Measurements from ENCODE around the gene IRX5.

Gene IRX5

DNA sequence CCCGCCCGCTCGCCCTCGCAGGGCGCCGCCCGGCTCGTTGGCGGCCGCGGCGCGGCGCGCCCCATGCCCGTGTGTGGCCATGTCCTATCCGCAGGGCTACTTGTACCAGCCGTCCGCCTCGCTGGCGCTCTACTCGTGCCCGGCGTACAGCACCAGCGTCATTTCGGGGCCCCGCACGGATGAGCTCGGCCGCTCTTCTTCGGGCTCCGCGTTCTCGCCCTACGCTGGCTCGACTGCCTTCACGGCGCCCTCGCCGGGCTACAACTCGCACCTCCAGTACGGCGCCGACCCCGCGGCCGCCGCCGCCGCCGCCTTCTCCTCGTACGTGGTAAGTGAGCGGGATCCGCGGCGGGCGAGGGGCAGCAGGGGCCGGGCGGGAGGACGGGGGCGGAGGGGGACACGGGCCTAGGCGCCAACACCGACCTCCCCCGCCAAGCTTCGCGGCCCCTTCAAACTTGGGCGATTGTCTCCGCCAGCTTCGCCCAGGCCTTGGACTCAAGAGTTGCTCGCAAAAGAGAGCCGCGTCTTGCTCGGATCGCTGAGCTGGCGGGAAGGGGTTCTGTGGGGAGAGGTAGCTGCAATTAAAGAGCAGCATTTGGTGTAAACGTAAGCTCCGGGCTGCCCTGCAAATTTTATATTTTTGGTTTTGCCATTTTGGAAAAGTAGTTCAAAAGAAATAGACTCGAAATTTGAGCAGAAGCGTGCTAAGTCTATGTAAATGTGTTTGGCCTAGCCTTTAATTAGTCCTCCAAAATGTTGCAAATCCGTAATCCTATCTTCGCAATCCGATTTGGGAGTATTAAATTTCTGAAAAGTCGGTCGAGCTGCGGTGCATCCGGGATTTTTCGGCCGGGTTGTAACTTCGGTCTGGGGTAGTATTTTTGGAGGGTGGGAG, 702 bp downstream of the IRX5 start:
- no peak for DNase-seq

DNA sequence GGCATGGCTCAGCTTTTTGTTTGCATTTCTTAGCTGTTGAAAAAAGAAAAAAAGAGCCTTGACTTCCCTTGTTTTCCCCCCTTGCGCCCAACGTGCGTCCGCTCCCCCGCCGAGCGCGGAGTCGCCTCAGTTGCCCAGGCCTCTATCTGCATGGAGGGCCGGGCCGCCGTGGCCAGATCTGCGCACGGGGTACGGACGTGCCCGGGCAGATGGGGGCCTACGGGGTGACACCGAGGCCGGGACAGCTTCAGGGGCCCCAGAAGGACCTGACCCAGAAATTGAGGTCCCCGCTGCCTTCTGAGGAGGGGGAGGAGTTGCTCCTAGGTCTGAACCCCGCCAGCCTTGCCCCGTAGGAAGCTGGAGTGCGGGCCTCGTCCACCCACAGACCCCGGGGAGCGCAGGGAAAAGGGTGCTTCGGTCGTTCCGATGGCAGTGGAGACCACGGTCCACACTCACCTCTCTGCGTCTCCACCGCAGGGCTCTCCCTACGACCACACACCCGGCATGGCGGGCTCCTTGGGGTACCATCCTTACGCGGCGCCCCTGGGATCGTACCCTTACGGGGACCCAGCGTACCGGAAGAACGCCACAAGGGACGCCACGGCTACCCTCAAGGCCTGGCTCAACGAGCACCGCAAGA, 1.5 kb downstream of the IRX5 start:
- DNase-seq = no peak

DNA sequence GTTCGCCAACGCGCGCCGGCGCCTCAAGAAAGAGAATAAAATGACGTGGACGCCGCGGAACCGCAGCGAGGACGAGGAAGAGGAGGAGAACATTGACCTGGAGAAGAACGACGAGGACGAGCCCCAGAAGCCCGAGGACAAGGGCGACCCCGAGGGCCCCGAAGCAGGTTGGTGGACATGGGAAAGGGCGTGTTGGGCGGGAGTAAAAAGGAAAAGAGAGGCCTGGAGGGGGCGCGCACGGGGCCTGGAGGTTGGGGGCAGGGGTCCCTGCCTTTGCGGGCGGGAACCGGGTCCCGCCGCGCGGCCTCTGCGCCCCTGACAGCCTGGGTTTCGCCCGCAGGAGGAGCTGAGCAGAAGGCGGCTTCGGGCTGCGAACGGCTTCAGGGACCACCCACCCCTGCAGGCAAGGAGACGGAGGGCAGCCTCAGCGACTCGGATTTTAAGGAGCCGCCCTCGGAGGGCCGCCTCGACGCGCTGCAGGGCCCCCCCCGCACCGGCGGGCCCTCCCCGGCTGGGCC, 2.1 kb downstream of the IRX5 start:
- DNase-seq = no peak

- no peak for DNase-seq
Measured at GRCh38 chr16:54933281-54934011, 2.8 kb downstream of the IRX5 start.

DNA sequence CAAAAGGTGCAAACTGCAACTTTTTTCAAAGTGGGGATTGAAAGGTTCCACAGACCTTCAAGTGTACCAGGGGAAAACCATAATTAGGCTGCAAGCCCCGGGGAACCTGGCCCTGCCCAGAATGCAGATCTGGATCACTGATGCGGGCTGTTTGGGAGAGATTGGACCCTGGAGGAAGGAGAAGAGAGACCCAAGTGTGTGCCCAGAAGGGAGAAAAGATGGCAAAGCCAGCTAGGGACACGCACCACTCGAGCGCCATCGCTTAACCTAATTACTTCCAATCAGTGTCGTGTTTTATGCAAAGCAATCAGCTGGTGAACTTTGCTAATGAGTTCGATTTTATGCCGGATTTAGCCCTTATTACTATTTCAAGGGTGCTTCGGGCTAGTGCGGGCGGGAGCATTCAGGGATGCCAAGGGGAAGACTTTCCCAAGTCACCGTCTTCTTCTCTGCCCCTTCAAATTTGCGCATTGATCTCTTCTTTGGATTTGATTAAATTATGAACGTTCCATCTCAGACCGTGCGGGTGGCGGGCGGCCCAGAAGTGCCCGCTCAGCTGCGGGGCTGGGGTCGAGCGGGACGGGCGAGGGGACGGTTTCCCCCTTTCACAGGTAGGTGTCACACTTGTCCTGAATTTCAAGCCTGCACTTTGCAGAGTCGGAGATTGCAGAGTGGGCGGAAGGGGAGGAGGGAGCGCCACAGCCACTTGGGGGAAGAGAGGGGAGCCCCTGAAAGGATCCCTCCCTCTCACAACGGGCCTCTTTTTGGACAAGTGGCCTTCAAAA, 4.0 kb downstream of the IRX5 start:
- DNase-seq = no peak

- no peak for DNase-seq
Measured at GRCh38 chr16:54935266-54935968, 4.8 kb downstream of the IRX5 start.

DNA sequence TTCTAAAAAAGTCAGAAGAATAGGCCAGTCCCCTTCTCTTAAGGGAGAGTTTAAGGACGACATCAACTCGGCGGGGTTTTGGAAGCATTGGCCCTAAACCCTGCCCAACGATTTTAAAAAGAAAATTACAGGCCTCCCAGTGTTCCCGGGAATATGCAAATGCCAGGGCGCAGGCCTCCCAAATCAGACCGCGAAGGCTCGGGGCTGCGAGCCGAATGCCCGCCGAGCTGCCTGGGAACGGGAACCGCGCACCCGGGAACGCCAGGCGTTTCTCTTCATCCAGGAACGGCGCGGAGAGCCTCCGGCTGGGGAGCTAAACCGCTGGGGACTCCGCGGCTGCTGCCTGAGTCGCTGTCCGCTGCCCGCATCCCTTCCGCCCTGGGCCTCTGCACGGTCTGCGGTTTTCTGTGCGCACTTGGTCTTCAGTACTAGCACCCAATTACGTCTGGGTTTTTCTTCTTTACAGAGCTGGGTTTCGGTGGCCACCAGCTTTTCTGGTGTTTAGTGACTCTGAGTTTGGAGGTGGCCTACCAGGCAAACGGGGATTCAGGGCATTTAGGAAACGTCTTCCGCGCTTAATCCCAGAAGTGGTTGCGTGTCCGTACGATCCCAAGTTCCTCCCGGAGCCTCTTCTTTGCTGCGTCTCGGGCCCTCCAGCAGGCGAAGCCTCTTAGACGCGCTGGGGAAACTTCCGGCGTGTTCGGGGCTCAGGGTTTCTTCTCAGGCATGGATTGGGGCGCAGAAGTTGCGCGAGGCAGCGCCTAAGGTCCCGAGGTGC, 5.7 kb downstream of the IRX5 start:
- no peak for DNase-seq

GRCh38 chr16:54936979-54937670, 6.5 kb downstream of the IRX5 start:
- no peak for DNase-seq

DNA sequence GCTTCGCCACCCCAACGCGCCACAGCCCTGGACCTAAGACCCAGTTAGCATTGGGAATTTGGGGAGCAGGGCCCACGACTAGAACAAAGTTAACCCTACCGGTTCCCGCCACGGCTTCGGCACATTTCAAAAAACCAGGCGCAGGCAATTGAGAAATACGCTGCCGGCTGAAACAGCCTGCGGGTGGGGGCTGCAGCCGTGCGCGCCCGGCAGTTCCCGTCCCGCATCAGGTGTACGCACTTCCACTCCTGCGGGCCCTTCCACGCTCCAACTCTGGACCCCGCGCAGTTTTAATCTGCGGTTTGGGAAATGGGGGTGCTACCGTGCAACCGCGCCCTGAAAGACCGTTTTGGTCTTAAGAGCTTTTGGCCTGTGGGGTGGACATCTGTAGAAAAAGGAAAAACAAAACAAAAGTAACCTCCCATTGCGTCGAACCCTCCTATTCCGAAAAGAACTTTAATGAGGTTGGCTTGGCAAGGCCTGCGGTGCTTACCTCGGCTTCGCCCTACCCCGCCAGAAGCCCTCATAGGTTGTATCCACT, 7.1 kb downstream of the IRX5 start:
- no peak for DNase-seq

- no peak for DNase-seq
Measured at GRCh38 chr16:54938212-54939028, 7.8 kb downstream of the IRX5 start.

DNA sequence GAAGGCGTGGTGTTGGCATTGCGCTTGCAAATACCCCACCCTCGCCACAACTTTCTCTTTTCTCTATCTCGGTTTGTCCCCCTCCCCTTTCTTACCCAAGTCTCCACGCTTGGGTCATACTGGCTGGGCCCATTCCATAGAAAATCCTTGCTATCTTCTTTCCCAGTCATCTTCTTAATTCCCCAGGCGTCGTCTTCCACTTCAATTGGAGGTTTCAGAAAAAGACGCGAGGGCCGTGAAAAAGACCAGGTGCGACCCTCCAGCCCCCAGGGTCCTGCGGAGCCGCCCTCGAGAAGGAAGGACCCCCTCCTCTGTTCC, 8.3 kb downstream of the IRX5 start:
- DNase-seq = no peak

GRCh38 chr16:54939510-54940278, 9.0 kb downstream of the IRX5 start:
- no peak for DNase-seq

DNA sequence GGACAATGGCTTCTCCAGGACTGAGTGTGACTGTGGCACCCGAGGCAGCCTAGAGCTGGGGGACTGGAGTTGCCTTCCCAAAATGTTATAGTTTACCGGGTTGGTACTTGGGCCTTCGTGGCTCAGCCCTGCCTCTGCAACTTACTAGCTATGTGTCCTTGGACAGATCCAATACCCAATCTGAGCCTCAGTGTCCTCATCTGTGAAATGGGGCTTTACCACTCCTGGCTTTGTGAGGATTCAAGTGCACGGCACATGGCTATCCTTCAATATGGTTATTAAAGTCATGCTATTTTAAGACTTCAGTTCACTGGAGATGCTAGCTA, 9.6 kb downstream of the IRX5 start:
- DNase-seq = no peak

DNA sequence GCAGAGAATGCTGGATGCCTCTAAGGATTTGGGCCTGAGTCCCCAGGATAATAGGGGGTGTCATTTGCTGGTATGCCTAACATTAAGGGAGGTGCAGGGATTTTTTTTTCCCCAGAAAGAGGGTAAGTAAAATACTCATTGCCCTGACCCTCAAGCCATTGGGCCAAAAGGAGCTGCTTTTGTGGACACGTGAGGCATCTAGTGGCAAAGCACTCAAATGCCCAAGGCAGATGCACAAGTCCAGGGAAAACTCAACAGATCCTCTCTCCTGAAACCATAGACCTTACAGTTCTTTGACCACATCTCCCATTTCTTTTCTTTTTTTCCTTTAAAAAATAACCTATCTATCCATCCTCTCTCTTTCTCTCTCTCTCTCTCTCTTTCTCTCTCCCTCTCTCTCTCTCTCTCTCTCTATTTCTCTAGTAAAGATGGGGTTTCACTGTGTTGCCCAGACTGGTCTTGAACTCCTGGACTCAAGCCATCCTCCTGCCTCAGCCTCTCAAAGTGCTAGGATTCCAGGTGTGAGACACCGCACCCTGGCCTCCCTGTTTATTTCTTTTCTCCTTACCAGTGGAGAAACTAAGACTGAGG, 11.8 kb downstream of the IRX5 start:
- no peak for DNase-seq

DNA sequence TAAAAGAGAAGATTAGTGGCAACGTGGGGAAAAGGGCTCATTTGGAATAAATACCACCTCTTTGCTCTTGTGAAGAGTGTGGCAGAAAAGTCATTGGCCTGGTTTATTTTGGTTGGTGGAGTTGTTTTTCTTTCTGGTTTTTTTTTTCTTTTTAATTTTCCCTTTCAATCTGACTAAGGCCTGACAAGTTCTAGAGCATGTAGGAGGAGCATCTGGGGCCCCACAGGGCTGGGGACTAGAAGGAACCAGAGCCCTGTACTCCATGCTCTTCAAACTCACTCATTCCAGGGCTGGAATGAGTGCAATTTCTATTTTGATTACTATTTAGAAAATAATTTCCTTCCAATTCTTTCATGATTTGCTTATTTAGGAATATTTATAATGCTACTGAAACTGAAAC, 13.3 kb downstream of the IRX5 start:
- no peak for DNase-seq

DNA sequence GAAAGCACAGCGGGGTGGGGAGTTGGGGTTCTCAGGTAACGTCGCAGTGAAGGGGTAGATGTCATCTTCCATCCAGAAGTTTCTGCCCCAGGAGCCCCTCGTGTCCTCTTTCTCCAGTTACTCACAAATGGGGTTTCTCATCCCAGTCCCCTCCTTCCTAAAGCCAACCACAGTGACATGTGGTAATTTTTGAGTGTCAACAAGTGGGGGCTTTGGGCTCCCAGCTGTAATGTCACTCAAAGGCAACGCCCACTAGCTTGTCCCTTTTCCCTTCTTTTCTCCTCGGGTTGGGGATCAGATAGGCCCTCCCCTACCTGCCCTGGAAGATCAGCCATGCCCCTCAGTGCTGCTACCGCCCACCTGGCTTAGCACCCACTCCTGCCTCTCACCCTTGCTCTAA, 14.4 kb downstream of the IRX5 start:
- DNase-seq = no peak

GRCh38 chr16:54946909-54947308, 16.2 kb downstream of the IRX5 start:
- no peak for DNase-seq

GRCh38 chr16:54947616-54948015, 17.0 kb downstream of the IRX5 start:
- DNase-seq = no peak

GRCh38 chr16:54952195-54952594, 21.5 kb downstream of the IRX5 start:
- DNase-seq = no peak

Measured in CD4-positive, alpha-beta T cell treated with Interleukin-12 subunit alpha and Interleukin-12 subunit beta, for 1 hour (primary cell).